Measurements from ENCODE around the gene CLIP2.
"Not testable (repeated sequence)": the region's sequence is repeated elsewhere in the genome, so short reads cannot be mapped to it uniquely, and the experiment has no call there.

Gene CLIP2

DNA sequence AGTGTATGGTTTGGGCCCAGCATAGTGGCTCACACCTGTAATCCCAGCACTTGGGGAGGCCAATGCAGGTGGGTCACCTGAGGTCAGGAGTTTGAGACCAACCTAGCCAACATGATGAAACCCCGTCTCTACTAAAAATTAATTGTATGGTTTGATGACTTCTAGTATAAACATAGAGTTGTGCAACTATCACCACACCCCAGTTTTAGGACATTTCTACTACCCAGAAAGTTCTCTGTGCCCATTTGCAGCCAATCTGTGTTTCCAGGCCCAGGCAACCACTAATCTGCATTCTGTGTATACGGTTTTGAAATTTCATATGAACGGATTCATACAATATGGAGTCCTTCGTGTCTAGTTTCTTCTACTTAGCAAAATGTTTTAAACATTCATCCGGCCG is 20.0 kb downstream of the CLIP2 start:
- peaks cover 17% of the 10 kb centered on the region for H4K20me1 ChIP-seq (ENCODE audit: insufficient read depth, low read length)
- DNase-seq (no peak), ATAC-seq (ENCODE audit: insufficient read depth, low read depth) (no peak)
- no peak overlapping the region for H3K4me3 ChIP-seq (ENCODE audit: low read depth in 1 of 2, low read length in 2 of 2)
- H3K9me3 ChIP-seq (ENCODE audit: insufficient read depth, low read length, severe bottlenecking), result no peaks in the 10 kb centered on the region
- no peaks in the 10 kb centered on the region for H3K27me3 ChIP-seq (ENCODE audit: insufficient read depth, low read length, poor library complexity)
- H3K4me1 ChIP-seq (ENCODE audit: insufficient read depth, low read length), result no peaks in the 10 kb centered on the region
- H3K27ac ChIP-seq (ENCODE audit: low read length), result no peak overlapping the region
- no peak for TF ChIP-seq EZH2 (IDR thresholded peaks at IDR 0.05; ENCODE audit: borderline replicate concordance, low read depth, low read length, severe bottlenecking)
- TF ChIP-seq CTCF (IDR thresholded peaks at IDR 0.05; ENCODE audit: borderline replicate concordance, extremely low read depth, low read length, poor library complexity, severe bottlenecking), result no peak
- no peaks in the 10 kb centered on the region for H3K36me3 ChIP-seq (ENCODE audit: insufficient read depth, low read length)
- H3K9ac ChIP-seq (ENCODE audit: low read depth, low read length), result no peak overlapping the region
- no peak overlapping the region for H2AFZ ChIP-seq (ENCODE audit: low read depth, low read length)
- no peak overlapping the region for H3K4me2 ChIP-seq (ENCODE audit: insufficient read depth, low read length)
- H3K79me2 ChIP-seq (ENCODE audit: insufficient read depth, low read length), result no peaks in the 10 kb centered on the region

DNA sequence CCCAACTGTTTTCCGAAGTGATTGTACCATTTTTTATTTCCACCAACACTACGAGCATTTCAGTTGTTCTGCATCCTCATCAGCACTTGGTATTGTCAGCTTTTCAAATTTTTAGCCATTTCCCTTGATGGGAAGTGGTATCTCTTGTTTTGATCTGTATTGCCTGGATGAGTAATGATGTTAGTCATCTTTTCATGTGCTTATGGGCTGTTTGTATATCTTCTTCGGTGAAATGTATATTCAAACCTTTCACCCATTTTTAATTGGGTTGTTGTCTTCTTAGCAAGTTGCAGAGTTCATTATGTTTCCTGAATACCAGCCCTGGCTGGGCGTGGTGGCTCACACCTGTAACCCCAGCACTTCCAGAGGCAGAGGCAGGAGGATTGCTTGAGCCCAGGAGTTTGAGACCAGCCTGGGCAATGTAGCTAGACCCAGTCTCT is 22.1 kb downstream of the CLIP2 start:
- H4K20me1 ChIP-seq (ENCODE audit: insufficient read depth, low read length), result peaks cover 12% of the 10 kb centered on the region
- TF ChIP-seq CTCF (IDR thresholded peaks at IDR 0.05; ENCODE audit: borderline replicate concordance, extremely low read depth, low read length, poor library complexity, severe bottlenecking), result no peak
- no peak for TF ChIP-seq EZH2 (IDR thresholded peaks at IDR 0.05; ENCODE audit: borderline replicate concordance, low read depth, low read length, severe bottlenecking)
- H3K4me2 ChIP-seq (ENCODE audit: insufficient read depth, low read length), result no peak overlapping the region
- no peaks in the 10 kb centered on the region for H3K4me1 ChIP-seq (ENCODE audit: insufficient read depth, low read length)
- H3K36me3 ChIP-seq (ENCODE audit: insufficient read depth, low read length), result no peaks in the 10 kb centered on the region
- H3K27me3 ChIP-seq (ENCODE audit: insufficient read depth, low read length, poor library complexity), result no peaks in the 10 kb centered on the region
- no peak for ATAC-seq (ENCODE audit: insufficient read depth, low read depth)
- H3K79me2 ChIP-seq (ENCODE audit: insufficient read depth, low read length), result no peaks in the 10 kb centered on the region
- no peaks in the 10 kb centered on the region for H3K9me3 ChIP-seq (ENCODE audit: insufficient read depth, low read length, severe bottlenecking)
- H3K9ac ChIP-seq (ENCODE audit: low read depth, low read length), result no peak overlapping the region
- H2AFZ ChIP-seq (ENCODE audit: low read depth, low read length), result no peak overlapping the region
- no peak overlapping the region for H3K4me3 ChIP-seq (ENCODE audit: low read depth in 1 of 2, low read length in 2 of 2)
- DNase-seq, result no peak
- no peak overlapping the region for H3K27ac ChIP-seq (ENCODE audit: low read length)

DNA sequence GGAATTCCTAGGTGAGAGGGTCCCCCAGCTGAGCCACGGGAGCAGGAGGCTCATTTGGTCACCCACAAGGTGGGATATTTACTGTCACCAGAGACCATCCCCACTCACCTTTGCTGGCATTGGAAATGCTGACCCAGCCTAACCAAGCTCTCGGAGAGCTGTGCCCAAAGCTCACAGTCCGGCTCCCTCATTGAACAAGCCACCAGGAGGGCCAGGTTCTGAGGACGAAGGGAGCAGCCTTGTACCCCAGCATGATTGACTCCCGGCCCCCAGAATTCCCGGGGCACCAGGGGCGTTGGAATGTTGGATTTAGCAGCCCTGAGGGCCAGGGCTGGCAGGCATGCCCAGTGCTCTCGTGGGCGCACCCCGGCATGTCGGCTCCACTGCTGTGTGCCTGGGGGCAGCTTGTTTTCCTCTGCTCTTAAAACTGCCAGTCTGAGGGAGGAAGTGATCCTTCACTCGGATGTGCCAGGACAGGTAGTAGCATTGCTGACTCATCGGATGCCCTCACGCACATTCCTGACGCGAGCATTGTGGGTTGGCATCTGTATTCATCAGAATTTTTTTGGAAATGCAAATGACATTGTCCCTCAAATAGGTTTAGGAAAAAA is 23.3 kb downstream of the CLIP2 start:
- Histone ChIP-seq H3K9ac (ENCODE audit: low read depth, low read length) (no peak overlapping the region), H3K27me3 (ENCODE audit: insufficient read depth, low read length, poor library complexity) (no peaks in the 10 kb centered on the region), H3K4me3 (ENCODE audit: low read depth in 1 of 2, low read length in 2 of 2) (no peak overlapping the region), H2AFZ (ENCODE audit: low read depth, low read length) (no peak overlapping the region), H3K27ac (ENCODE audit: low read length) (no peak overlapping the region), H3K4me1 (ENCODE audit: insufficient read depth, low read length) (no peaks in the 10 kb centered on the region), H4K20me1 (ENCODE audit: insufficient read depth, low read length) (peaks cover 9% of the 10 kb centered on the region; the same call in 1 of the 2 replicates), H3K4me2 (ENCODE audit: insufficient read depth, low read length) (no peak overlapping the region), H3K9me3 (ENCODE audit: insufficient read depth, low read length, severe bottlenecking) (no peaks in the 10 kb centered on the region), H3K36me3 (ENCODE audit: insufficient read depth, low read length) (no peaks in the 10 kb centered on the region), H3K79me2 (ENCODE audit: insufficient read depth, low read length) (no peaks in the 10 kb centered on the region)
- ATAC-seq (ENCODE audit: insufficient read depth, low read depth), result no peak
- TF ChIP-seq CTCF (IDR thresholded peaks at IDR 0.05; ENCODE audit: borderline replicate concordance, extremely low read depth, low read length, poor library complexity, severe bottlenecking) (no peak), EZH2 (IDR thresholded peaks at IDR 0.05; ENCODE audit: borderline replicate concordance, low read depth, low read length, severe bottlenecking) (no peak)
- no peak for DNase-seq

DNA sequence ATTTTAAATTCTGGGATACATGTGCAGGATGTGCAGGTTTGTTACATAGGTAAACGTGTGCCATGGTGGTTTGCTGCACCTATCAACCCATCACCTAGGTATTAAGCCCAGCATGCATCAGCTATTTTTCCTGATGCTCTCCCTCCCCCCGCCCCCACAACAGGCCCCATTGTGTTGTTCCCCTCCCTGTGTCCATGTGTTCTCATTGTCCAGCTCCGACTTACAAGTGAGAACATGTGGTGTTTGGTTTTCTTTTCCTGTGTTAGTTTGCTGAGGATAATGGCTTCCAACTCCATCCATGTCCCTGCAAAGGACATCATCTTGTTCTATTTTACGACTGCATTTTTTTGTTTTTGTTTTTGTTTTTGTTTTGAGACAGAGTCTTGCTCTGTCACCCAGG is 26.7 kb downstream of the CLIP2 start:
- not testable (repeated sequence) for H3K9ac ChIP-seq (ENCODE audit: low read depth, low read length); H2AFZ ChIP-seq (ENCODE audit: low read depth, low read length); H3K4me3 ChIP-seq (ENCODE audit: low read depth in 1 of 2, low read length in 2 of 2); H3K9me3 ChIP-seq (ENCODE audit: insufficient read depth, low read length, severe bottlenecking); DNase-seq; H3K27me3 ChIP-seq (ENCODE audit: insufficient read depth, low read length, poor library complexity); H3K4me1 ChIP-seq (ENCODE audit: insufficient read depth, low read length); H3K27ac ChIP-seq (ENCODE audit: low read length); H3K79me2 ChIP-seq (ENCODE audit: insufficient read depth, low read length); H4K20me1 ChIP-seq (ENCODE audit: insufficient read depth, low read length); ATAC-seq (ENCODE audit: insufficient read depth, low read depth); H3K36me3 ChIP-seq (ENCODE audit: insufficient read depth, low read length); H3K4me2 ChIP-seq (ENCODE audit: insufficient read depth, low read length)
